ENCODE data around the gene GLG1.
"Not testable (repeated sequence)": the region's sequence is repeated elsewhere in the genome, so short reads cannot be mapped to it uniquely, and the experiment has no call there.

DNA sequence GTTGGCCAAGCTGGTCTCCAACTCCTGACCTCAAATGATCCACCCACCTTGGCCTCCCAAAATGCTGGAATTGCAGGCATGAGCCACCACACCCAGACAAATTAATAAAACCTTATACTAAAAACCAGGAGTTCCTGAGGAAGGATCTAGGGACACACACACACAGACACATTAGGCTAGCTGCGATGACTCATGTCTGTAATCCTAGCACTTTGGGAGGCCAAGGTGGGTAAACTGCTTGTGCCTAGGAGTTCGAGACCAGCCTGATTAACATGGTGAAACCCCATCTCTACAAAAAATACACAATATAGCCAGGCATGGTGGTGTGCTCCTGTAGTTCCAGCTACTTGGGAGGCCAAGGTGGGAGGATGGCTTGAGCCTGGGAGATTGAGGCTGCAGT lies 46.0 kb upstream of the GLG1 start:
- TF ChIP-seq, protein P1, sequence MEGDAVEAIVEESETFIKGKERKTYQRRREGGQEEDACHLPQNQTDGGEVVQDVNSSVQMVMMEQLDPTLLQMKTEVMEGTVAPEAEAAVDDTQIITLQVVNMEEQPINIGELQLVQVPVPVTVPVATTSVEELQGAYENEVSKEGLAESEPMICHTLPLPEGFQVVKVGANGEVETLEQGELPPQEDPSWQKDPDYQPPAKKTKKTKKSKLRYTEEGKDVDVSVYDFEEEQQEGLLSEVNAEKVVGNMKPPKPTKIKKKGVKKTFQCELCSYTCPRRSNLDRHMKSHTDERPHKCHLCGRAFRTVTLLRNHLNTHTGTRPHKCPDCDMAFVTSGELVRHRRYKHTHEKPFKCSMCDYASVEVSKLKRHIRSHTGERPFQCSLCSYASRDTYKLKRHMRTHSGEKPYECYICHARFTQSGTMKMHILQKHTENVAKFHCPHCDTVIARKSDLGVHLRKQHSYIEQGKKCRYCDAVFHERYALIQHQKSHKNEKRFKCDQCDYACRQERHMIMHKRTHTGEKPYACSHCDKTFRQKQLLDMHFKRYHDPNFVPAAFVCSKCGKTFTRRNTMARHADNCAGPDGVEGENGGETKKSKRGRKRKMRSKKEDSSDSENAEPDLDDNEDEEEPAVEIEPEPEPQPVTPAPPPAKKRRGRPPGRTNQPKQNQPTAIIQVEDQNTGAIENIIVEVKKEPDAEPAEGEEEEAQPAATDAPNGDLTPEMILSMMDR (IDR thresholded peaks at IDR 0.05), result not testable (repeated sequence)
- not testable (repeated sequence) for TF ChIP-seq POLR2AphosphoS5, POLR2A (IDR thresholded peaks at IDR 0.05)
